WERI-Rb-1 (cell line): ENCODE measurements around the gene ZNF407.

ENCODE experiments used
- DNase-seq: peaks from one replicate; pipeline ENCODE4 v3.0.0-alpha.2; 2020
- H3K27ac ChIP-seq: fragments of 250-450 bp; sonication (Bioruptor Pico); 2 replicates; pipeline ENCODE4 v1.5.1; 2020; ENCODE audit warnings: mild to moderate bottlenecking, moderate library complexity
- H3K27me3 ChIP-seq: fragments of 250-450 bp; sonication (Bioruptor Pico); 2 replicates; pipeline ENCODE4 v1.5.1; 2021; ENCODE audit warnings: mild to moderate bottlenecking, low read depth, moderate library complexity; ENCODE audit not compliant: insufficient read depth, severe bottlenecking
- H3K36me3 ChIP-seq: fragments of 250-450 bp; sonication (Bioruptor Pico); 2 replicates; pipeline ENCODE4 v1.5.1; 2020; ENCODE audit warnings: mild to moderate bottlenecking, moderate library complexity
- H3K4me3 ChIP-seq: 2 replicates; pipeline ENCODE4 v1.5.1; 2011; ENCODE audit warnings: low read depth, mild to moderate bottlenecking, control low read depth, low read length
- H3K9me3 ChIP-seq: fragments of 250-450 bp; sonication (Bioruptor Pico); 2 replicates; pipeline ENCODE4 v1.5.1; 2021; ENCODE audit warnings: mild to moderate bottlenecking, moderate library complexity; ENCODE audit not compliant: severe bottlenecking
- CTCF ChIP-seq: IDR thresholded peaks from 2 replicates; pipeline ENCODE4 v1.5.1; 2011; ENCODE audit warnings: low read depth, mild to moderate bottlenecking, control low read depth, inconsistent platforms, low read length

The ZNF407 gene

DNA sequence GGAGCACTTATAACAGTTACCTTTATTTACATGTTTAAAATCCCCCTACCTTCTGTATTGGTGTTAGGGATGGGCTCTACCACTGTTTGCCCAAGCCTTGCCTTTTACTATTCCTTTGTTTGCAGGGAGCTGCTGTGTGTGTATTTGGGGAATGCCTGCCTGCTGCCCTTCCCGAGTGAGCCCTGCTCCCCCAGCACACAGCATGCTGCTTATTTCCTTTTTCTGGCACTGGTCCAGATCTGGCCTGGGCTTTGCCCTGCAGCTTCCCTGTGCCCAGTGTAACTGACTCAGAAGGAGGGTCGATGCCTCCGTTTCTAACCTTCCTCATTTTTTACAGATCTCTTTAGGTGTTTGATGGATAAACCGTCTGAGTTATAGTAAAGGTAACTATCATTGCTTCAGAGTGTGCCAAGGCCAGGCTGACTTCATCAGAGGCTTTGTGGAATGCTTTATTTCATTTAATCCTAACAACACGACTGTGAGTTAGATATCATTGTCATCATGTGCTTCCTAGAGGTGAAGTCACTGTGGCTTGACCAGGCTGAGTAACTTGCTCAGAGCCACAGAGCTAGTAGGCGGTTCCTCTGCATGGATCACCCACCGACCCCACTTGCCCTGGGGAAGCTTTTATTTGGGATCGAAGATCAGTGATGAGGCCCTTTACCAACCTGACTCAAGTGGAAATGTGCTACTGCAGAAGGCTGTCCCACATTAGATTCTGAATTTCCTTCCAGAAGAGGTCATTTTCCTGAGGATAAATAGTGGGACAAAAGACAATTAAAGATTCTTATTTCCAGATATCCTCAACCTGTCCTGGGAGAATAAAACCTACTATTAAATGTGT is 238.8 kb downstream of the ZNF407 start:
- no peak for TF ChIP-seq CTCF
- DNase-seq: no peak
- no peak overlapping the region for H3K4me3 ChIP-seq
- H3K36me3 ChIP-seq: no peaks in the 10 kb centered on the region
- no peaks in the 10 kb centered on the region for H3K27me3 ChIP-seq
- H3K27ac ChIP-seq: no peak overlapping the region
- no peaks in the 10 kb centered on the region for H3K9me3 ChIP-seq

GRCh38 chr18:74840492-74841167 is 243.0 kb downstream of the ZNF407 start:
- no peak overlapping the region for H3K27ac ChIP-seq
- H3K9me3 ChIP-seq: no peaks in the 10 kb centered on the region
- no peak for TF ChIP-seq CTCF
- H3K27me3 ChIP-seq: no peaks in the 10 kb centered on the region
- no peaks in the 10 kb centered on the region for H3K36me3 ChIP-seq
- no peak overlapping the region for H3K4me3 ChIP-seq
- DNase-seq: no peak

DNA sequence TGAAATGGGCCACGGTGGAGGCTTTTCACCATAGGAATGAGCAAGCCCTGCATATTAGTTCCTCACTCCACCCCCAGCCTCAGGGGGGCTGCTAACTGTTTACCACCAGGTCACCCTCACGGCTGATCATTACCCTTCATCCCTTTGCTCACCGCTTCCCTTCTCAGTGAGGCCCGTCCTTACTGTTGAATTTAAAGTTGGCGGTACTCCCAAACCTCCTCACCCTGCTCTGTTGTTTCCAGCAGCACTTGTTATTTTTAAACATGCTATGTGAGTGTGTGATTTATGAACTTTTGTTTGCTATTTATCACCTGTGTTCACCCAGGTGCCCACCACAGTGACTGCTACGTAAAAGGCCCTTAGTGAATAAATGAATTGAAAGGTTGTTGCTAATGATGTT is 243.6 kb downstream of the ZNF407 start:
- no peak overlapping the region for H3K27ac ChIP-seq
- no peak overlapping the region for H3K4me3 ChIP-seq
- H3K27me3 ChIP-seq: no peaks in the 10 kb centered on the region
- H3K36me3 ChIP-seq: no peaks in the 10 kb centered on the region
- DNase-seq: no peak
- no peak for TF ChIP-seq CTCF
- H3K9me3 ChIP-seq: no peaks in the 10 kb centered on the region

DNA sequence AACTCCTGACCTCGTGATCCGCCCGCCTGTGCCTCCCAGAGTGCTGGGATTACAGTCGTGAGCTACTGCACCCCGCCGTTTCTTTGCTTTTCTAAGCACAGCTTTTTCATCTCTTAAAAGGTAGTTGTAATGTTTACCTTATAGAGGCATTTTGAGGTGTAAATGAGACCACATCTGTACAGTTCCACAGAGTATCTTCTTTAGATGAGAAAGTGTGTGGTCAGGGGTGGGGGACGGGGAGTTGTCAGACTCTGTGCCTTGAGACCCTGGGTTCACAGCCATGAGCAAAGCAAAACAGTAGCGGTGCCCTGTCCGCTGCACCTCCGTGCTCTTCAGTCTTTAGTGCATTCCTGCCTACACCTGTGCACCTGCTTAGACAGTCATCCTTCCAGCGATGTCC is 251.6 kb downstream of the ZNF407 start:
- Histone ChIP-seq H3K9me3 (no peaks in the 10 kb centered on the region), H3K36me3 (no peaks in the 10 kb centered on the region), H3K4me3 (no peak overlapping the region), H3K27me3 (no peaks in the 10 kb centered on the region), H3K27ac (no peak overlapping the region)
- no peak for TF ChIP-seq CTCF
- no peak for DNase-seq

DNA sequence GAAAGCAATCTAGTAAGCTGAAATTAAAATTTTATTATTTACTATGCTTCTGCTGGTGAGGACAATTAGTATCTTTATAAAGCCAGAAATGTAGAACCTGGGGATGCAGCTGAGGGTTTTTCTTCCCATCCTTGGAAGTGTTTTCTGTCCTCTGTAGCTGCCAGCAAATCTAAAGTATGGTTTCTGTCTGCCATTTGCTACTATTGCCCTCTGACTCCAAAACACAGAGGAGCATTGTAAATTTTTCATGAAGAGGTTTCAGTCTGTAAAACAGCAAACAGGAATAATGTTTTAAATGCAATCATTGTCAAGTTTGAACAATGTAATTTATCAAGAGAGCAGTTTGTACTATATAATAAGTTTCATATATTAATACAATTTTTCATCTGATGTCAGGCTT is 258.8 kb downstream of the ZNF407 start:
- Histone ChIP-seq H3K27me3 (no peaks in the 10 kb centered on the region), H3K27ac (peak overlapping the region; percentile 37)
- DNase-seq: no peak

More for the DNA sequence above, 258.8 kb downstream of the ZNF407 start:
- no peak for TF ChIP-seq CTCF
- Histone ChIP-seq H3K9me3 (no peaks in the 10 kb centered on the region), H3K36me3 (no peaks in the 10 kb centered on the region), H3K4me3 (peak overlapping the region; percentile 32; the same call in 1 of the 2 replicates)
